Measurements from ENCODE around the gene WNT8B.

Gene WNT8B

DNA sequence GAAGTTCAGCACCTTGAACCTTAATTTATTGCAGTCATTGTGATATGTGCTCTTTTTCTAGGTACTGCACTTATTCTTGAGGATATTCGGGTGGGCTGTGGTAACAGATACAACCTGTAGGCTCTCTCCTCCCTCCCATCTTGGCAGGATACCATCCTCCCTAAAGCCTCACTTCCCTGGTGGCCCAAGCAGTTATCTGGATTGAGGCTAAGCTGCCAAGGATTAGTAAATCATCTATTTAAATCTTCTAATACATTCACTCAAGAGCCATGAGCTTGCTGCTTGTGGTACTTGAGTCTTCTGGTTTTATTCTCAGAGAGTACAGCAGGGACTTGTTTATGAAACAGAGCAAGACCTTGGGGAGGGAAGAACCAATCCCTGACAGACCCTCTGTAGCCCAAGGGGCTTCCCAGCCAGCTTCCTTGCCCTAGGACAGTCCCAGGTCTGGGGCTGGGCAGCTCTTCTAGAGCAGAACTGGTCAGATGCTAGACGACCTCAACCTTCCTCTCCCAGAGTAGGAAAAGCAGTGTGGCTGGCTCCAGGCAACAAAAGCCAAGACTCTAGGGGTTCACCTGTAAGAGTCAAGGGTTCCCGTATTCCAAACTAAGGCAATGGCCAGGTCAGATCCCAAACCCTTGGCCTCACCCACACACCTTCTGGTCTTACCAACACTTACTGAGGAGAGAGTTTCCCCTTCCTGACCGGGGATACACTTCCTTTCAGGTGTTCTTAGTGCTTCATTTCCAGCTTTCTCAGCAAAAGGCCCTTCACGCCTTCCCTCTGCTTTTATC lies 21.3 kb downstream of the WNT8B start:
- DNase-seq (ENCODE audit: low read depth): no peak

- no peak for DNase-seq (ENCODE audit: low read depth)
Measured at GRCh38 chr10:100485366-100485765, 22.6 kb downstream of the WNT8B start.

GRCh38 chr10:100485801-100486495 lies 23.1 kb downstream of the WNT8B start:
- no peak for DNase-seq (ENCODE audit: low read depth)

DNA sequence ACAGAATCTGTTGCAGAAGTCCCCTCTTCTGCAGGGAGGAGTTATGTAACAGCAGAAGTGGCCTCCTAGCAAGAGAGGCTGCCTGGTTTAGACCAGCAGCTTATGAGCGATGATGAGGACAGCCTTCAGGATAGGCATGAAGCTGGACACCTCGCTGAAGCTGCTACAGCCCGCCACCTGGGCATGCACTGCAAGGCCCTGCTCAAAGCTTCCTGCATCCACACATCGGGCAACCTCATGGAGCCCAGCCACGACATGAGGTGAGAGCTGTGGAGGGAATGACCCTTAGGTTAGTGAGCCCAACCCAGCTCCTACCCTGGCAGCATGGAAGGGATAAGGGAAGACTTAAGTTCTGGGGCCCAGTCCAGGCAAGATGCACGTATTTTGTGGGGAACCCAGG lies 24.7 kb downstream of the WNT8B start:
- no peak for DNase-seq (ENCODE audit: low read depth)

- no peak for DNase-seq (ENCODE audit: low read depth)
Measured at GRCh38 chr10:100489396-100489795, 26.6 kb downstream of the WNT8B start.

DNA sequence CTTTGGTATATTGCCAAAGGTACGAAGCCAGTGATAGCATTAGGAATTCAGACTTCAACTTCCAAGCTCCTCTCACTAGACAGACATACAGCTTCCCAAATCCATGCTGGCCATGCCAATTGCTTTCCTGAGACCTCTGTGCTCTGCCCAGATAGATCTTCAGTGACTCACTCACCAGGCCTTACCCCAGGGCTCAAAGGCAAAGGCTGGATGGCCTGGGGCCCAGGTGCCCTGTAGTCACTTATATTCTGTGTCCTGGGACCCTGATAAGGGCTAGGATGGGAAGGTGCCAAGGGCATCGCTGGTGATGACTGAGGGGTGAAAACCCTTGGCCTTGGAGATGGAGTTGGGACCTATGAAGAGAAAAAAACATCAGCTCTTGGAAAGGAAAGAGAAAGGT lies 27.7 kb downstream of the WNT8B start:
- no peak for DNase-seq (ENCODE audit: low read depth)

DNA sequence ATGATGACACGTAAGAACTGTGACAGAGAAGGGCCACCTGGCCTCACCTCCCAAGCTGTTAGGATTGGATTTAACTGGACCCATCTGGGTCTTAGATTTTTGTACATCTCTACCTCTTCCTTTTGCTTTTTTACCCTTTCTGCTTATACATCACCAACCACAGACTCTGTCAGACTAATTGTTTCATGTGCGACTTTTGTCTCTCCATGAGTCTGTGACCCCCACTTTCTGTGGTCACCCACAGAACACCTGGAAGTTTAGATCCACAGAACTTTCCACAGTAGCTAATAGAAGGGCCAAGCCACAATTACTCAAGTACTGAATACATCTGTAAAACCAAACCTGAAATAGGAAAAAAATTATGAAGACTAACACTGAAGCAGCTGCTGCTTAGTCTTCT lies 33.8 kb downstream of the WNT8B start:
- no peak for DNase-seq (ENCODE audit: low read depth)

DNA sequence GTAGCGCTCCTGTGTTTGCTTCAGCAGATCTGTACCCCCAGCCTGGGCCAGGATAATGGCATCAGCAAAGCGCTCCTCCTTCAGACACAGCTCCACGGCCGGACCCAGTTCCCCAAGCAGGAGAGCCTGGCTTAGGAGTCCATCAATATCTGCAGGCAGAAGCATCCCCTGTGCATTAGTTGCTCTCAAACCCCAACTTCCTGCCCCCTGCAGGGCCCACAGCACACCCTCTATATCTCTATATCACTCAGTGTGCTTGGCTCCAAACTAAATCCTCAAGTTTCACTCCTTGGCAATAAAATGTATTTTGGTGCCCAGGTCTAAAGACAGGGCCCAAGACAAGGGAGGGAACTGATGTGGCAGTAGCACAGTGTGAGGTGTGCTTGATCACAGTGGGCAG lies 35.2 kb downstream of the WNT8B start:
- DNase-seq (ENCODE audit: low read depth): no peak

GRCh38 chr10:100501423-100501822 lies 38.6 kb downstream of the WNT8B start:
- DNase-seq (ENCODE audit: low read depth): no peak

GRCh38 chr10:100502926-100503494 lies 40.2 kb downstream of the WNT8B start:
- DNase-seq (ENCODE audit: low read depth): no peak

DNA sequence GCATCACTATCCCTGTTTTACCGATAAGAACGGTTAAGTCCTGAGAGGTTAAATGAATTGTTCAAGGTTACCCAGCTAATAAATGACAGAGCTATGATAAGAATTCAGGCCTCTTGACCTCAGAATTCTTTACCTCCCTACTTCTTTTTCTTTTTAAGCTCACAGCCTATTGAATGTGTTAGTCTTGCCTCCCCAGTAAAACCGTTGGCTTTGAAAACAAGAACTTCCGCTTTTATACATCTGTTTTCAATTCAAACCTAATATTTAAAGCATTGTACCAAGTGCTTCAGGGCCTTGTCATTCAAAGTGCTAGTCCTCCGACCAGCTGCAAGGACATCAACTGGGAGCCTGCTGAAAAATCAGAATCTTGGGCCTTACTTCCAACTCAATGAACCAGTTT lies 41.3 kb downstream of the WNT8B start:
- no peak for DNase-seq (ENCODE audit: low read depth)

GRCh38 chr10:100505164-100505563 lies 42.4 kb downstream of the WNT8B start:
- DNase-seq (ENCODE audit: low read depth): no peak

DNA sequence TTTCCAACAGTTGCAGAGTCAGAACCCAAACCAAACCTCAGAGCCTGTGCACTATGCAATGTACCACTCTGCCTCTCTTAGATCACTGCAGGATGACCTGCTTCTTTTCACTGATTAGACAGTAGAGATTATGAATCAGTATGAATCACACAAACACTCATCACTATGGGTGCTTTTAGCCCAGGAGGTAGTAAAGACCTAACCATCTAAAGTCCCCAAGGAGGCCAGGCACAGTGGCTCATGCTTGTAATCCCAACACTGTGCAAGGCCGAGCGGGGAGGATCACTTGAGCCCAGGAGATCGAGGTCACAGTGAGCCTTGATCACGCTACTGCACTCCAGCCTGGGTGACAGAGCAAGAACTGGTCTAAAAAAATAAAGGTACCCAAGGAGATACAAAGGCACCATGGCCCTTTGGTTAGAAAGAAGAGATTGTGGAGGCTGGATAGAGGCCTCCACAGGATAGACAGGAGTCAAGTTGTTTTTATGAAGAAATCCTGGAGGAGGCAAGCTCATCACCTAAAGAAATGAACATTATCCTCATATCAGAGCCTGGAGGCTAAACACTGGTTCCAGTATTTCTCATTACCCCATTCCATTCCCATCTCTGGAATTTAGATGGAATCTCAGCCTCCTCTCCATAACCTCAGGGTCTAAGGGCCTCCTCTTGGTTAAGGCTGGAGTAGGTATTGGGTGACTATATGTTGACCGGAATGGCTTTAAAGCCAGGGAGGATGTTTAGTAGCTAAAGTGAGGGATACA lies 44.0 kb downstream of the WNT8B start:
- DNase-seq (ENCODE audit: low read depth): peak; percentile 90

DNA sequence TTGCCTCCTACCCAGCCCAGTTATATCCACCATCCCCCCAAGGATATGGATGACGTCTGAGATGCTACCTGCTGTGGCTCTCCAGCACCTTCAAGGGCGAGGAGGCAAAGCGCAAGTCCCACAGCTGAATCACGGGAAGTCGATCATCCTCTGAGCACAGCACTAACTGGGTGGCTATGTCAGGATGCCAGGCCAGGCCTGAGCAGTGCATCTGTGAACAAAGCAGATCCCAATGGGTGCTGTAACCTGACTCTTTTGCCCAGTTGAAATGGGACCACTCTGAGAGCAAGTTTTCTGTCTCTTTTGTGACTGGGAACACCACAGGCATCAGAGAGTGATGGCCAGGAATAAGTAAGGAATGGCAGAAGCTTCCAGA lies 44.5 kb downstream of the WNT8B start:
- DNase-seq (ENCODE audit: low read depth): no peak

DNA sequence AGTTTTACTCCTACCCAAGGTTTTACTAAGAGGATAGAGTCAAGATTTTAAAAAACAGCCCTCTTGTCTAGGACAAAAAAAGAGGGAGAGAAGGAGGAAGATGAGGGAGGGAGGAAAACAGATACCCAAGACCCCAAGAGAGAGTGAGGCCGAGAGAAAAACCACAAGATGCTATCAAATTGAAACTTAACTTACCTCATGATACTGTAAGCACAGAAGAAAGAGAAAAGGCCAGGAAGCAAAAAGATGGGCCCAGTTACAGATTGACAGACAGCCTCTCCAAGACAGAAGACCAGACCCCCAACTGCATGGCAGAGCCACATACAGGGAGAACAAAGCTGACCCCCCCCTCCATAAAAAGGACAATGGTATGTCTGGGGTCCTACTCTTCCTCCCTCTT lies 45.5 kb downstream of the WNT8B start:
- DNase-seq (ENCODE audit: low read depth): no peak

DNA sequence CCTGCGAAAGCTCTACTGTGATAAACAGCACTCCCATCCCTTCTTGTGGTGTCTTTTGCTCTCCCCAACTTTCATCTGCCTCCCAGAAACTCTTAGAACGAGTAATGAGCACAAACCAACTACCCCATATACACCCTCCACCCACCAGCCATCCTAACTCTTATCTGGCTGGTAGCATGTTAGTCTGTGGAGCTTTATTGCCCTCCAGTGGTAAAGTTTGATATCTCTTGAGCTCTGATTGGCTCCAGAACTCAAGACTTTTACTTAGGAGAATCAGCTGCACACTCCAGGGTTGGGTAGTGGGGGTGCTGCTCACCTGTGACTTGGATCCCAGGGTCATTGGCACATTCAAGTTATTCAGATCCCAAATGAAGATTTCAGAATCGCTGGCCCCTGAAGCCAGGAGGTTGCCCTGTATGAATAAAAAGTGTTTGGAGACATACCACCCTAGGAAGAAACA lies 45.9 kb downstream of the WNT8B start:
- DNase-seq (ENCODE audit: low read depth): peak; percentile 72

DNA sequence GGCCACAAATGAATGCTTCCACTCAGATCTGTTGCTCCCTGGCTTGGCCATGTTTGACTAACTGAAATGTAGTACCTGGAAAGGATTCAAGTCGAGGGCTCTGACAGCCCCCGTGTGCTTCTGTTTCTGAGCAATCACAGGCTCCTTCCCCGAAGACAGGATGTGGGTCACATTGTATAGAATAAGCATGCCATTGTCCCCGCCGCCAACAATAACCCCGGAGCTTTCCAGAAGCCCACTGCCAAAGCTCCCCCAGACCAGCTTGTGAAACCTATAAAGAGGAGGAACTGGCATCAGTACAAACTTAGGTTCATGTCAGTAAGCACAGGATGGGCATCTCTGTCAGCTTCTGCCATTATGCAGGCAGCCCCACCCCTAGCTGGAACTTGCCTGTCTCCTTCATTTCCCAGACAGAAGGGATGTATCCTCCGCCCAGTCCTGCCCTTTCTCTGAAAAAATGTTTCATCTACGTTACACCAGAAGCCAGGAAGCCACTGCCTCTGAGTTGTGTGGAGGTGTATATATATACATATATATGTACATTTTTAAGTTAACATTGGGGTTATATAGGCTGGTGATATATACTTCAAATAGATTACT lies 46.5 kb downstream of the WNT8B start:
- no peak for DNase-seq (ENCODE audit: low read depth)

- no peak for DNase-seq (ENCODE audit: low read depth)
Measured at GRCh38 chr10:100510533-100511308, 47.9 kb downstream of the WNT8B start.

DNA sequence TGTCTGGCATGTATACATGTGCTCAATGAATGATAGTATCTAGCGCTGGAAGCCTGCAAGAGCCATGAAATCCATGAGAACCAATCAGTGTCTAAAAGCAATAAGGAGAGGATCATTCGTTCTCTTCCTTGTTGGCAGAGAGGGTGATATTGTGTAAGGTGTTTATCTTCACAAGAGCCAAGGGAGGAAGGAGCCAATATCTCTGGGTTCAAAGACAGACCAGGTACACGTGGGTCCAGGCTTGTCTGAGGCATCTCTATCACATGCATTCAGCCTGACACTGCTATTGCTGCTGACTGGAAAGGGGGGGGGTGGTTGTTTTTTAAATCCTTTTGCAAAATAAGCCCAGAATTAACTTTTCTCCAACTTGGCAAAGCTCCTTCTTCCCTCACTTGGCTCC lies 52.8 kb downstream of the WNT8B start:
- no peak for DNase-seq (ENCODE audit: low read depth)

DNA sequence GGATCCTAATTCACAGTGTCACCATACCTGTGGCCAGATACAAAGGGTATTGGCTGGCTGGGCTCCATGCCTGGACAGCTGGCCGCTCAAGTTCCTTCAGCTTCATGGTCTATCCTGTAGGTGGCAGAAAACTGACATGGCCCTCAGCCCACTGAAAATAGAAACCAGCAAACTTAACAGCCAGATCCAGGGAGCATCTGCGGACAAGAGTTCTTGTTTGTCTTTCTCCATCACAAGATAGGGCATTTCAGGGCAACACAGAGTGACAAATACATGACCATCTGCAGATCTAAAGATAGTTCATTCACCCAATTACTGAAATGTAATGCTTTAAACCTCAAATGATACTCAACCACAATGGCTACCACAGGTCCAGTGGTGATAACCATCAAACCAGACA lies 54.0 kb downstream of the WNT8B start:
- DNase-seq (ENCODE audit: low read depth): no peak

- DNase-seq (ENCODE audit: low read depth): peak; percentile 77
Measured at GRCh38 chr10:100518761-100519241, 56.0 kb downstream of the WNT8B start.
